Prostate gland (tissue), 2 donors: ENCODE measurements around the gene CARD19.

Experiments
- POLR2A ChIP-seq: fragments of 450-650 bp; IDR thresholded peaks from one replicate; pipeline ENCODE4 v1.6.1; 2016; ENCODE audit warnings: antibody characterized with exemption, mild to moderate bottlenecking
- TF ChIP-seq, protein P1 (sequence below), 4 experiments: fragments of 200-600 bp in 2 of 4; fragments of 450-650 bp in 2 of 4; sonication (generic) in 2 of 4; IDR thresholded peaks; 1 replicate in 3 of 4; 2 replicates in 1 of 4; pipeline ENCODE4 v1.5.1; 2016 to 2019; ENCODE audit warnings: antibody characterized with exemption in 4 of 4, mild to moderate bottlenecking in 2 of 4, moderate library complexity in 2 of 4

DNA sequence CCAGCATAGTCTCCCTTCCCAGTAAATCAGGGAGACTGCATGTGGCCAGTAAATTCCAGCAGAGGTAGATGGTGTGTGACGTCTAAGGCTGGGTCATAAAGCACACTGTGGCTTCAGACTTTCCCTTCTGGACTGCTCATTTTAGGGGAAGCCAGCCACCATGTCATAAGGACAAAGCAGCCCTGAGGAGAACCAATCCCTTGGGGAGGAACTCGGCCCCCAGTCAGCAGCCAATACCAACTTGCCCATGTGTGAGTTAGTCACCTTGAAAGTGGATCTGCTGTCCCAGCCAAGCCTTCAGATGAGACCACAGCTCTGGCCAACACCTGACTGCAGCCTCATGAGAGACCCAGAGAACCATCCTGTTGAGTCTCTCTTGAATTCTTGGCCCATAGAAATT lies 52.7 kb downstream of the CARD19 start:
- TF ChIP-seq, protein P1, sequence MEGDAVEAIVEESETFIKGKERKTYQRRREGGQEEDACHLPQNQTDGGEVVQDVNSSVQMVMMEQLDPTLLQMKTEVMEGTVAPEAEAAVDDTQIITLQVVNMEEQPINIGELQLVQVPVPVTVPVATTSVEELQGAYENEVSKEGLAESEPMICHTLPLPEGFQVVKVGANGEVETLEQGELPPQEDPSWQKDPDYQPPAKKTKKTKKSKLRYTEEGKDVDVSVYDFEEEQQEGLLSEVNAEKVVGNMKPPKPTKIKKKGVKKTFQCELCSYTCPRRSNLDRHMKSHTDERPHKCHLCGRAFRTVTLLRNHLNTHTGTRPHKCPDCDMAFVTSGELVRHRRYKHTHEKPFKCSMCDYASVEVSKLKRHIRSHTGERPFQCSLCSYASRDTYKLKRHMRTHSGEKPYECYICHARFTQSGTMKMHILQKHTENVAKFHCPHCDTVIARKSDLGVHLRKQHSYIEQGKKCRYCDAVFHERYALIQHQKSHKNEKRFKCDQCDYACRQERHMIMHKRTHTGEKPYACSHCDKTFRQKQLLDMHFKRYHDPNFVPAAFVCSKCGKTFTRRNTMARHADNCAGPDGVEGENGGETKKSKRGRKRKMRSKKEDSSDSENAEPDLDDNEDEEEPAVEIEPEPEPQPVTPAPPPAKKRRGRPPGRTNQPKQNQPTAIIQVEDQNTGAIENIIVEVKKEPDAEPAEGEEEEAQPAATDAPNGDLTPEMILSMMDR (IDR thresholded peaks at IDR 0.05) = no peak
- no peak for TF ChIP-seq POLR2A
